Measurements from ENCODE around the gene FCN2.

Gene FCN2

DNA sequence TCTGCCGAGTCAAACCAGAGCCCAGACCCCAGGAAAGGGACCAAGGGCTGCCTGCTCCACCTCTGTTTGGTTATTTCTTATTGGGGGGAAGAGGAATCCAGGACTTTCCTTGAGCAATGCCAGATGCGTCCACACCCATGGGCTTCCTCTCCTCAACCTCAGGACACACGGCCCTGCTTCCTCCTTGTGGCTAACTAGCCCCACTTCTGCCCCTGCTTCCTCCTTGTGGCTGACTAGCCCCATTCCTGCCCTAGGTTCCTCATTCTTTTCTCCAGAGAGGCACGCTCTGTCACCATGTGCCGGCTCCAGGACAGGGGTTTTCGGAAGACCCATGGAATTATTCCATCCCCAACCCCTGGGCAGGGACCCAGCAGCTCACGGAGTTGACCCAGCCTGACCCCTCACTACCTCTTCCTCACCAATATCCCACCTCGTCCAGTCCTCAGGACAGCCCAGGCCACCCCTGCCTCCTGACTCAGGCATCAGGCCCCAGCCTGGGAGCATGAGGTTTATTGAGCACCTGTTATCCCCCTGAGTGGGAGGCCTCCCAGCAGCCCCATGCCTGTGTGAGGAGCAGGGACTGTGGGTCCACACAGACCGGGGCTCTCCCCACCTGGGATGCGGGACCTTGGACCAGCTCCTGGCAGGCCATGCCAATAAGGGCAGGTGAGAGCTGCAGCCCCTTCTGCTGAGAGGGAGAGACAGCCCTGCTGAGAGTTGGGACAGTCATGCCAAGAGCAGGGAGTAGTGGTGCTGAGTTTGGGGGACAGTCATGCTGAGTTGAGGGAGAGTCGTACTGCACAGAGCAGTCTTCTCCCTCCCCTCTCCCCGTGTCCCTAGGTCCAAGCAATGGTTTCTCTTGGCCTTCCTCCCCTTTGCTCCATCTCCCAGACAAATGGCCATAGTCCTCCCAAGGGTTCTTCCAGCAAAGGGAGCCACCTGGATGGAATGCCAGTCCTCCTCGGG lies 48.9 kb downstream of the FCN2 start:
- DNase-seq (ENCODE audit: low spot score): no peak

DNA sequence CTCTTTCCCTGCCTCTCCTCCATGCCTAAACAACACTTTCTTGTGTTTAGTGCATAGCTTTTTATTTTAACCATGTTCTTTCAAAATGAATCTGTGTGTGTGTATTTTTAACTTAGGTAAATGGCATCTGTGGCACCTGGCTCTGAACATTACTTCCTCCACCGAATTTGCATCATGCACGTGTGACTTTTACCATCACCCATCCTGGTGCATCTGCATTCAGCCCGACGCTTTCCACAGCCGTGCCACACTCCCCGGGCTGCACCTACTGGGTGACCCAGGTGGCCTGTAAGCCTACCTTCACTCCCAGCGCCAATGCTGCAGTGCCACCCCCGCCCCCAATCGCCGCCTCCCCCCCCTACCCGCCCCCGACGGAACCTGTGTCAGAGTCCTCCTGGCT lies 49.8 kb downstream of the FCN2 start:
- no peak for DNase-seq (ENCODE audit: low spot score)

GRCh38 chr9:134932171-134932570 lies 51.6 kb downstream of the FCN2 start:
- no peak for DNase-seq (ENCODE audit: low spot score)

DNA sequence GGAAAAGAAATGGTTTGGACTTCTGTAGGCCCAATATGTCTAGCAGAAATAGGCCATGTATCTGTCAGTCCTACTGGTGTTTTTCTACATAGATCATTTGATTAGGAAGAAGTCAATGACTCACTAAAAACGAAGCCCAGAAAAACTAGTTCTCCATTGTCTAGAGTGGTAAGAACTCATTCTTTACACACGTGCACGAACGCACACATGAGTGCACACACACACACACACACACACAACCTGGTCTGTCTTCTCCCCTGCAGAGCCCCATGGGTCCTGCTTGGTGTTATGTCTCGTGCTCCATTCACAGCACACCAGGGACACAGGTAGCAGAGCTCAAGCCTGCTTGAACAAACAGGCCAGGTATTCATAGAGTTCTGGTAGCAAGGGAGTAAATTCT lies 52.0 kb downstream of the FCN2 start:
- DNase-seq (ENCODE audit: low spot score): no peak

DNA sequence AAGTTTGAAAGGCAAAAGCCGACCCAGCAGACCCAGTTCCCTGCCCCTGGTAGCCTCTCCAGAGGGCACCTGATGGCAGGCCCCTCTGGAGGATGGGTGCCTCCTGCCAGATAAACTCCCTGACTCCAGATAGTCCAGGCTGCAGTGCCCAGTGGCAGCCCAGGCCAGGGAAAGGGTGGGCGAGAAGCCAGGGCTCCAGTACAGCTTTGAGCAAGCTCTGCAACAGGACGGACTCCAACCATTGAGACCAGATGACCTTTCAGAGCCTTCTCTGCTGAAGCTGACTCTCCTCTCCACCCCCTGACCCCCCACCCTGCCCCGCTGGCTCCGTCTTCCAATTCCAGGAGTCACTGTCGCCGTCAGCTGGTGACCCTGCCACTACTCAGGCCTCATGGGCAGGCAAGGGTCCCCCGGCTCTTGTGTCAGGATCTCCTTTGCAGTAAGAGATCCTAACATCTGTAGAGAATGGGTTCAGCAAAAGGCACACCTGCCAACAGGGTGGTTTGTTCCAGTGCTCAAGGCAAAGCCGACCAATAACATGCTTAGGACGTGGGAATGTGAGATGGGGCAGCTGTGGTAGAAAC lies 52.6 kb downstream of the FCN2 start:
- DNase-seq (ENCODE audit: low spot score): no peak

DNA sequence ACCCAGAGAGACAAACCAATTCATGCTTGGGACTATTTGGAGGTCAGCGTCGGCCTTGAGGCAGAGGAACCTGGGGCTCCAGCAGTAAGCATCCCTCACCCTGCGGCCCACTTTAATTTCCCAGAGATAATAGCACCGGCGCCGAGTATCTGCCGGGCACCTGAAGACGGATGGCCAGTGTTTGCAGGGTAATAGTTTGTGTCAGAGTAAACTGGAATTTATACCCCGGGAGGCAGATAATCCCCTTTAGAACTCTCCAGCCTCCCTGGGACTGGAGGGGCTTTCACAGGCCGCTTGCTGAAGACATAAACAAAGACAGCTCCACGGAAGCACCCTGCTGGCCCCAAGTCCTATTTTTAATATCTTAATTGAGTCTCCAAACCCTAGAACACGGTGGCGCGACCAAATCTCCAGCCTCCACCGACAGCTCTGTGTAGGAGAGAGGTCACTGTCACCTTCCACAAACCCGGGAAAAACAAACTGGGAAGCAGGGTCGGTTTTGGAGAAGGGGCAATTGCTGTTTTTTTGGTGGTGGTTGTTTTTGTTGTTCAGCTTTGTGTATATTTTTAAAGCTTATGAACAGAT lies 54.5 kb downstream of the FCN2 start:
- no peak for DNase-seq (ENCODE audit: low spot score)

DNA sequence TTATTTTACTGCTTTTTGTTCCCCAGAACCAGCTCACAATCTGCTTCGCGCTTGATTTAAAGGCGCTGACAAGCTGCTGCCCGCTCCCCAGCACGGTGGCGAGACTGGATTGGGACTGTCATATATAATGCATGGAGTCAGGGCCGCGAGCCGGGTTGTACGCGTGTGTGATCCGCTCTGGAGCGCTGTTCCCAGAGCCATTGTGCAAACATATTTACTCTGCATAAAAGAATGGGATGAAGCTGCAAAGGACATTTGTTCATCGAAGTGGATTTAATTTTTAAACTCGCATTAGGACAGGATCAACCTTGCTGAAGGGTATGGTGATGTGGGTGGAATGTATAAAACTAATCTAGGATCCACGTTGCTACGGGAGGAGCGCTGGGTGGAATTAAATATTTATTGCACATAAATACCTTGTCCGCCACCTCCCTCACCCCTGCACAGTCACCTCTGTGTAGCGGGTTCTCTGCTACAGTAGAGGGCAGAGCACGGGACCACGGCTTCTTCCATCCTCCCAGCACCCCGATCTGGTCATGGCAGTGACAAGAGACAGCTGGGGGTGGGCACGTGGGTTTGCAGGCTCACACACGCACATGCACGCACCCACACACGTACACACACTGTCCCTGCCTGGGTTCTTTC lies 55.2 kb downstream of the FCN2 start:
- no peak for DNase-seq (ENCODE audit: low spot score)

DNA sequence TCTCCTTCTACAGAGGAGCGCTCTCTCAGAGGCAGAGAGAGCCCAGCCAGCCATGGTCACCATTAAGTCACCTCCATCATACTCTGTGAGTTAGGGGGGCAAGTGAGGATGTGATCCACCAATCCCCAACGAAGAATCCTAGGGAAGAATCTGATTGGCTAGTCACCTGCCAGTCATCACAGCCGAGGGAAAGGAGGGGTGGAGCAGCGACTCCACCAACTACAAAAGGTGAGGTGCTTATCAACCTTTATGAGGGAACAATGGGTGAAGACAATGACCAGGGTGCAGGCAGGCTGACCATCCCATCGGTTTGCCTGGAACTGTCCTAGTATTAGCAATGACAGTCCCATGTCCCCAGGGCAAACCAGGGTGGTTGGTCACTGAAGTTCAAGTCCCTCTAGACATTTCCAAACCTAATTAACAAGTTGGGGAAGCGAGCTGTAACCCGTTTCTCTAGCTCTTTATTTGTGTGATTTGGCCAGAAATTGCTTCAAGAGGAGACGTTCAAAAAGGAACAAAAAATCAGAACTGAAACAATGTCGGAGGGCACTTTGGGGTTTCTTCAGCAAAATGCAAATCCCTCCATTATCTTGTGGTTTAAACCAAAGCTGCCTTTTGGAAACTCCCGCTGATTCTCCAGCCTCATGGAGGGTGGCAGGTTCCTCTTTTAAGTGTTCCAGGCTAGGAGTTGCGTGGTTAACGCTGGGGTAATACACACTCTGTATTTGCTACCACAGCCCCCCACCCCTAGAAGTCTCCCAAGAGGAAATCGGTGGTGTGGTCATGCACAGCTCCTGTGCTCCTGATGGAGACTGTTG lies 55.9 kb downstream of the FCN2 start:
- no peak for DNase-seq (ENCODE audit: low spot score)

Small RNA genes within 50 kb of the gene (small RNA-seq; reads per million reads assigned to genes)
- gene AL603650.1 (0 reads per million in 2 experiments), gene MIR3689A (0 reads per million in 2 experiments), gene MIR3689B (0 reads per million in 2 experiments), gene MIR3689C (0 reads per million in 2 experiments), gene MIR3689D1 (0 reads per million in 2 experiments), gene MIR3689D2 (0 reads per million in 2 experiments), gene MIR3689E (0 reads per million in 2 experiments), gene MIR3689F (0 reads per million in 2 experiments)

Measured in SK-N-DZ (cell line).